Activated T-cell treated with anti-CD3 and anti-CD28 coated beads, Interleukin-2, amount 50 U/mL, for 72 hours (primary cell): Measurements from ENCODE around the gene NUDT8. TPM values are rescaled to one million over a fixed set of nuclear protein-coding genes. Genes with fewer than 3 reads are reported as not detected.
A peak's percentile ranks its signal among the peaks of the same experiment; 100 is the strongest.
"Not testable (repeated sequence)": the region's sequence is repeated elsewhere in the genome, so short reads cannot be mapped to it uniquely, and the experiment has no call there.

Experiments
- ATAC-seq, 2 donors: fragments of 150-1000 bp; cut with Tn5 transposase; replicated peaks in 1 of 2; 2 replicates each; pipeline ENCODE4 v1.10.0; 2021; ENCODE audit warnings: moderate library complexity in 2 of 2, mild to moderate bottlenecking in 1 of 2
- DNase-seq, 2 donors: peaks; one replicate each; pipeline ENCODE4 v3.0.0; 2021 to 2022; ENCODE audit warnings: mixed read lengths in 1 of 2
- H3K27ac Mint-ChIP-seq: one replicate; pipeline ENCODE4 v1.8.0; 2022; ENCODE audit warnings: mild to moderate bottlenecking, moderate library complexity, mixed read lengths
- H3K27me3 Mint-ChIP-seq: one replicate; pipeline ENCODE4 v1.8.0; 2022; ENCODE audit warnings: low read depth, mixed read lengths
- H3K36me3 Mint-ChIP-seq, 2 donors: one replicate each; pipeline ENCODE4 v1.8.0; 2022; ENCODE audit warnings: mixed read lengths in 2 of 2, mild to moderate bottlenecking in 1 of 2; ENCODE audit not compliant: insufficient read depth in 2 of 2
- H3K4me1 Mint-ChIP-seq: one replicate; pipeline ENCODE4 v1.8.0; 2022; ENCODE audit warnings: low read depth, mixed read lengths
- H3K4me3 Mint-ChIP-seq, 2 donors: one replicate each; pipeline ENCODE4 v1.8.0; 2022; ENCODE audit warnings: mild to moderate bottlenecking in 2 of 2, mixed read lengths in 2 of 2, moderate library complexity in 2 of 2
- H3K9me3 Mint-ChIP-seq, 2 donors: one replicate each; pipeline ENCODE4 v1.8.0; 2022; ENCODE audit warnings: mixed read lengths in 2 of 2
- total RNA-seq, 2 donors: library from RNA; stranded (reverse); gene quantifications; one replicate each; pipeline ENCODE4 v1.2.3, GENCODE V29; 2022

NUDT8 gene
- total RNA-seq, 2 donors from 2014 or later: 19.6 to 24.6 TPM

DNA sequence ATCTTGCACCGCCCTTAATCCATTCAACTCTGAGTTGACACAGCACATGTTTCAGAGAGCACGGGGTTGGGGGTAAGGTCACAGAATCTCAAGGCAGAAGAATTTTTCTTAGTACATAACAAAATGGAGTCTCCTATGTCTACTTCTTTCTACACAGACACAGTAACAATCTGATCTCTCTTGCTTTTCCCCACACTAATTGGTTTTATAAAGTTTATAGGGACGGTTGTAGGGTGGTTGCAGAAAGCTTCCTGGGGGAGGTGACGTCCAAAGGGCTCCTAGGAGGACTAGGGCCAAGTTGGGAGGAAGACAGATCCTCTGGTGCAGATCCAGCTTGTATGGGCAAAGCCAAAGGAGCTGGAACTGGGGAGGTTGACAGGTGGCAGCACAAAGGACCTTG lies 25.6 kb downstream of the NUDT8 start:
- peak overlapping the region in 1 of 2 donors; percentile 25 for H3K4me3 Mint-ChIP-seq
- not testable (repeated sequence) for H3K9me3 Mint-ChIP-seq, DNase-seq, H3K36me3 Mint-ChIP-seq, ATAC-seq, H3K27ac Mint-ChIP-seq
- H3K27me3 Mint-ChIP-seq: peaks cover 36% of the 10 kb centered on the region
- H3K4me1 Mint-ChIP-seq: peaks cover 34% of the 10 kb centered on the region

DNA sequence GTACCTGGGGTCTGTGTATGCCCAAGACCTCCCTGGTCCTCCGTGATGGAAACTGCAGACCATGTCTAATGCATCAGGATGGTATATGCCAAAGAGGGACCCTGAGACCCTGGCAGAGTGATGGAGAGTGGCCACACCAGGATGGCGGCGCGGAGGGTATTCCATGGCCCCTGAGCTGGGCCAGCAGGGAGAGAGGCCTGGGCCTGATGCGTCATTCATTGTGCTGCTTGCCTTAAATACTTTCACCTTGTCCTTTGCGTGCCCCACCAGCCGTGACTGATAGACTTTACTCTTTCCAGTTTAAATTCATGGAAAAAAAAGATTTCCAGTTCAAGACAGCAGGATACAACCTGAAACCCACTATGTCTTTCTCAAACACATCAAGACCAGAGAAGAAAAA lies 28.6 kb downstream of the NUDT8 start:
- ATAC-seq: no peak

DNA sequence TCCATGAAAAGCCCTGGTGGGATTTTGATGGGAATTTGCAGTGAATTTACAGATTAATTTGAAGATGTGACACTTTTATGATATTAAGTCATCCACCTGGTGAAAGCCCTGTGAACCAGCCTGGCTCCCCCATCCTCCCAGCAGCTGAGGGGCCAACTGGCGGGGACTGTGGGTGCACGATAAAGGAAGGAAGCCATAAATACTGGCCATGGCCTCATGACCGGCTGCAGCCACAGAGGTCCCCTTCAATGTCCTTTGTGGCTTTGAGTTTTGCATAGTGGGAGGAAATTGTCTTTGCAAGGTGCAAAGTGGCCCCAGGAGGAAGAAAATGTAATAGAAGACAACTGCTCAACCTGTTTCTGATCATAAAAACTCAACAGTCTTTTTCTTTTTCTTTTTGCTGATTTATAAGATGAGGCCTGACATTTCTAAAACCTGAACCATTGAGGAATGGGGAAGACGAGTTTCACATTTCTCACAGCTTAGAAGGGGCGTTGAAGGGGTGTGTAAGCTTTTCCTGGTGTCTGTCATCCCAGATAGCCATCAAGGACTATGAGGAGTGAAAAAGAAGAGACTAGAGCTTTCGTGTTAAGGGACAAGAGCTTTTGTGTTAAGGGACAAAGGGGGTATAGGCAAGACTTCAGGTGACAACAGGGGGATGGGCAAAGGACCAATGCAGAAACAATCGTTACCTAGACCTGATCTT lies 29.3 kb downstream of the NUDT8 start:
- DNase-seq: no peak
- no peak for ATAC-seq
- Mint-ChIP-seq H3K36me3 (no peaks in the 10 kb centered on the region), H3K27ac (peak overlapping the region; percentile 1), H3K4me1 (peaks cover 11% of the 10 kb centered on the region), H3K4me3 (peak overlapping the region; percentile 2 to 3), H3K27me3 (peaks cover 41% of the 10 kb centered on the region), H3K9me3 (no peaks in the 10 kb centered on the region)

More for the DNA sequence above, 28.6 kb downstream of the NUDT8 start:
- peaks cover 41% of the 10 kb centered on the region for H3K27me3 Mint-ChIP-seq
- H3K4me3 Mint-ChIP-seq: no peak overlapping the region
- peaks cover 16% of the 10 kb centered on the region for H3K4me1 Mint-ChIP-seq
- H3K36me3 Mint-ChIP-seq: no peaks in the 10 kb centered on the region
- DNase-seq: no peak
- no peak overlapping the region for H3K27ac Mint-ChIP-seq
- no peaks in the 10 kb centered on the region for H3K9me3 Mint-ChIP-seq

DNA sequence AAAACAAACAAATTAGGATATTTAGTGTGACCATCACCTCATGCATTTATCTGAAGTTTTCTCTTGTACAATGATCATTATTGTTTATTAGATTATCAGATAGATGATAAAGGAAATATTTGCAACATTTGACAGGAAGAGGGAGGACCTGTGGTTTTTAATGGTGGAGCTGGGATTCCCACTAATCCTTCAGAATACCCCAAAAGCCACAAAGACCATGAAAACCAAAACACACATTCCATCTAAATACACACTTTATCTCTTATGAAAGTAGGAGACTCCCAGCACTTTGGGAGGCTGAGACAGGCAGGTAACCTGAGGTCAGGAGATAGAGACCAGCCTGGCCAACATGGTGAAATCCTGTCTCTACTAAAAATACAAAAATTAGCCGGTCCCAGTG lies 30.6 kb downstream of the NUDT8 start:
- peaks cover 41% of the 10 kb centered on the region for H3K27me3 Mint-ChIP-seq
- no peak for ATAC-seq
- no peaks in the 10 kb centered on the region for H3K9me3 Mint-ChIP-seq
- H3K4me1 Mint-ChIP-seq: peaks cover 10% of the 10 kb centered on the region
- H3K4me3 Mint-ChIP-seq: no peak overlapping the region
- H3K36me3 Mint-ChIP-seq: no peaks in the 10 kb centered on the region
- no peak overlapping the region for H3K27ac Mint-ChIP-seq
- DNase-seq: no peak

DNA sequence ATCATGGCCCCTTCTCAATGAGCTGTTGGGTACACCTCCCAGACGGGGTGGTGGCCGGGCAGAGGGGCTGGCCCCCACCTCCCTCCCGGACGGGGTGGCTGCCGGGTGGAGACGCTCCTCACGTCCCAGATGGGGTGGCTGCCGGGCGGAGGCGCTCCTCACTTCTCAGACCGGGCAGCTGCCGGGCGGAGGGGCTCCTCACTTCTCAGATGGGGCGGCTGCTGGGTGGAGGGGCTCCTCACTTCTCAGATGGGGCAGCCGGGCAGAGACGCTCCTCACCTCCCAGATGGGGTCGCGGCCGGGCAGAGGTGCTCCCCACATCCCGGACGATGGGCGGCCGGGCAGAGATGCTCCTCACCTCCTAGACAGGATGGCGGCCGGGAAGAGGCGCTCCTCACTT lies 31.8 kb downstream of the NUDT8 start:
- not testable (repeated sequence) for H3K36me3 Mint-ChIP-seq, H3K4me3 Mint-ChIP-seq, H3K27ac Mint-ChIP-seq, H3K9me3 Mint-ChIP-seq, ATAC-seq, DNase-seq, H3K4me1 Mint-ChIP-seq
- H3K27me3 Mint-ChIP-seq: peaks cover 38% of the 10 kb centered on the region

DNA sequence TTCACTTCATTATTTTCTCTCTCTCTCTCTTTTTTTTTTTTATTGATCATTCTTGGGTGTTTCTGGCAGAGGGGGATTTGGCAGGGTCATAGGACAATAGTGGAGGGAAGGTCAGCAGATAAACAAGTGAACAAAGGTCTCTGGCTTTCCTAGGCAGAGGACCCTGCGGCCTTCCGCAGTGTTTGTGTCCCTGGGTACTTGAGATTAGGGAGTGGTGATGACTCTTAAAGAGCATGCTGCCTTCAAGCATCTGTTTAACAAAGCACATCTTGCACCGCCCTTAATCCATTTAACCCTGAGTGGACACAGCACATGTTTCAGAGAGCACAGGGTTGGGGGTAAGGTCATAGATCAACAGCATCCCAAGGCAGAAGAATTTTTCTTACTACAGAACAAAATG lies 32.3 kb downstream of the NUDT8 start:
- H3K4me3 Mint-ChIP-seq, H3K27ac Mint-ChIP-seq, ATAC-seq, H3K4me1 Mint-ChIP-seq, H3K9me3 Mint-ChIP-seq, DNase-seq, H3K36me3 Mint-ChIP-seq: not testable (repeated sequence)
- H3K27me3 Mint-ChIP-seq: peaks cover 34% of the 10 kb centered on the region

DNA sequence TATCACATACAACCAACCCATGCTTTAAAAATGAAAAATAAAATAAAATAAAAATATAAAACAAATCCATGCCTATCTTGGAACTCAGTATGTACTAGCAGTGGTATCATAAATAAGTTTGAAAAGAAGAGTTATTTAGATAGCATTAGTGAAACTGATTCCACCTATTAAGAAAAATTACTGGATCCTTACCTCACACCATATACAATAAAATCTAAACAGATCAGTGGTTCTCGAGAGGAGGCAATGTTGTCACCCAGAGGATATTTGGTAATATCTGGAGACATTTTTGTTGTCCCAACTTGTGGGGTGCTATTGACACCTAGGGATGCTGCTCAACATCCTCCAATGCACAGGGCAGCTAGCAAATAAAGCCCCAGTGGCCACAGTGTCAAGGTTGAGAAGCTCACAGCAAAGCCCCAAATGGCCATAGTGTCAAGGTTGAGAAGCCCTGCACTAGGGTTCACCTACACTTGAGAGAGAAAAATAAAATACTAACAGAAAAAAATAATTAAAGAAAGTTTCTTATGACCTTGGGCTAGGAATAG lies 32.9 kb downstream of the NUDT8 start:
- H3K27me3 Mint-ChIP-seq: peaks cover 32% of the 10 kb centered on the region
- H3K4me3 Mint-ChIP-seq: no peak overlapping the region
- H3K4me1 Mint-ChIP-seq: peaks cover 10% of the 10 kb centered on the region
- H3K9me3 Mint-ChIP-seq: no peaks in the 10 kb centered on the region
- ATAC-seq: no peak
- no peaks in the 10 kb centered on the region for H3K36me3 Mint-ChIP-seq
- DNase-seq: no peak
- no peak overlapping the region for H3K27ac Mint-ChIP-seq

DNA sequence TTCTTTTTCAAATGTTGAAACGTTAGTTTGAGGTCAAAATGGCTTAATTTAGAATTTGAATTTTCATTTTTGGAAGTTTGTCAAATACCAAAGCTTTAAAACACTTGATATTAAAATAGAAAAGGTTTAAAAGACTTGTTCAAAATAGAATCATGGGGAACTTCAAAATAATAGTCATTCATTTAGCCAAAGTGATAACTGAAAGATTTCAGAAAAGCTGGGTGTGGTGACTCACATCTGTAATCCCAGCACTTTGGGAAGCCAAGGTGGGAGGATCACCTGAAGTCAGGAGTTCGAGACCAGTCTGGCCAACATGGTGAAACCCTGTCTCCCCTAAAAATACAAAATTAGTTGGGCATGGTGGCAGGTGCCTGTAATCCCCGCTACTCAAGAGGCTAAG lies 35.3 kb downstream of the NUDT8 start:
- DNase-seq (no peak), ATAC-seq (no peak)
- H3K27ac Mint-ChIP-seq: no peak overlapping the region
- no peaks in the 10 kb centered on the region for H3K36me3 Mint-ChIP-seq
- H3K4me1 Mint-ChIP-seq: no peaks in the 10 kb centered on the region
- no peak overlapping the region for H3K4me3 Mint-ChIP-seq
- no peaks in the 10 kb centered on the region for H3K9me3 Mint-ChIP-seq
- H3K27me3 Mint-ChIP-seq: peaks cover 9% of the 10 kb centered on the region

DNA sequence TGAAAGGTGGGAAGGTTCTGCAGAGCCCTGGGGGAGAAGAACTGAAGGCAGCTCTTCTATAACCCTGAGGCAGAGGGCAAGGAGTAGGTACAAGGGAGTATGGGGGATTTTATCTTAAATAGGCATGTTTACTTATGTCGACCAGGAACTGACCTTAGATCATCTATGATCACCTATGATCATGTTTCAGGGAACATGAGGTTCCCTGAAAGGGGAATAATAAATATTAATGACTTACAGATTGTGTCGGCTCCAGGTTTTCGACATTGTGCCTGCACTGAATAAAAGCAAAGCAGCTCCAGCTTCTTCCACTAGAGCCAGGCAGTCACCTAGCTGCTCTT lies 36.2 kb downstream of the NUDT8 start:
- no peak overlapping the region for H3K27ac Mint-ChIP-seq
- no peak overlapping the region for H3K4me3 Mint-ChIP-seq
- no peaks in the 10 kb centered on the region for H3K9me3 Mint-ChIP-seq
- ATAC-seq (no peak), DNase-seq (no peak)
- H3K36me3 Mint-ChIP-seq: no peaks in the 10 kb centered on the region
- no peaks in the 10 kb centered on the region for H3K27me3 Mint-ChIP-seq
- no peaks in the 10 kb centered on the region for H3K4me1 Mint-ChIP-seq

DNA sequence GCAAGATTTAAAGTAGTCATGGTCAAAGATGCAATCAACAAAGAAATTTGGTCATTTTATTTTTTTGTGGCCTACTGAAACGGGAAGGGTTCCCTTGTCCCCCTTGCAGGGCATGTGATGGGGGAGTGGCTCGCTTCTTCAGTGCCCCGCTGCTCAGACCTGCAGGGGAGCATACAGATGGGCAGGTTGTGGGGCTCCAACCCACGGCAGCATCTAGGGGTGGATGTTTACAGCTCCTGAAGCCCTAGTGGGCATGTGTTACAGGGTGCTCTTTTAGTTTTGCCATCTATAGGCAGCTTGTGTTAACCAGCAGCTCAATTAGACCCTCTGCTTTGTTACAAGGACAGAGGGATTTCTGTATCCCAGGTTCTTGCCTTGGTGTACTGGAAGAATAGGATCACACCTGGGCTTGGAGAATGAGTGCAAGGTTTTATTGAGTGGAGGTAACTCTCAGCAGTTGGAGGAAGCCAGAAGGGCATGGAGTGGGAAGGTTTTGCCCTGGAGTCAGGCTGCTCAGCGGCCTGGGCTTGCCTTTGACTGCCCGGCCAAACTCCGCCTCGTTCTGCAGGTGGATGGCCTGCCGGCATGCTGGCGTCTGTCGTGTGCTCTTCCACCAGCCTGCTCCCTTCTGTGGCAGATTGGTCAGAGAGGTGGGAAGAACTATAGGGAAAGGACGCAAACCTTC lies 36.7 kb downstream of the NUDT8 start:
- H3K27ac Mint-ChIP-seq: no peak overlapping the region
- no peaks in the 10 kb centered on the region for H3K9me3 Mint-ChIP-seq
- H3K4me1 Mint-ChIP-seq: no peaks in the 10 kb centered on the region
- ATAC-seq: no peak
- DNase-seq: no peak
- no peaks in the 10 kb centered on the region for H3K36me3 Mint-ChIP-seq
- no peak overlapping the region for H3K4me3 Mint-ChIP-seq
- no peaks in the 10 kb centered on the region for H3K27me3 Mint-ChIP-seq

DNA sequence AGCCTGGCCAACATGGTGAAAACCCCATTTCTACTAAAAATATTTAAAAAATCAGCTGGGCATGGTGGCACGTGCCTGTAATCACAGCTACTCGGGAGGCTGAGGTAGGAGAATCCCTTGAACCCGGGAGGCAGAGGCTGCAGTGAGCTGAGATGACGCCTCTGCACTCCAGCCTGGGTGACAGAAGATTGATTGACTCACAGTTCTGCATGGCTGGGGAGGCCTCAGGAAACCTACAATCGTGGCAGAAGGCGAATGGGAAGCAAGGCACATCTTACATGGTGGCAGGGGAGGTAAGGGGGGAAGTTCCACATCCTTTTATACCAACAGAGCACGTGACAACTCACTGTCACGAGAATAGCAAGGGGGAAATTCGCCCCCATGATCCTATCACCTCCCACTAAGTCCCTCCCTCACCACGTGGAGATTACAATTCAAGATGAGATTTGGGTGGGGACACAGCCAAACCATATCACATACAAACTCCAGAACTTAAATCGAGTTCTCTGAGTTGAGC lies 40.8 kb downstream of the NUDT8 start:
- H3K27me3 Mint-ChIP-seq, ATAC-seq, H3K27ac Mint-ChIP-seq, DNase-seq, H3K9me3 Mint-ChIP-seq, H3K4me3 Mint-ChIP-seq: not testable (repeated sequence)
- H3K4me1 Mint-ChIP-seq: peaks cover 20% of the 10 kb centered on the region
- peaks cover 15 to 20% of the 10 kb centered on the region in 2 donors for H3K36me3 Mint-ChIP-seq

DNA sequence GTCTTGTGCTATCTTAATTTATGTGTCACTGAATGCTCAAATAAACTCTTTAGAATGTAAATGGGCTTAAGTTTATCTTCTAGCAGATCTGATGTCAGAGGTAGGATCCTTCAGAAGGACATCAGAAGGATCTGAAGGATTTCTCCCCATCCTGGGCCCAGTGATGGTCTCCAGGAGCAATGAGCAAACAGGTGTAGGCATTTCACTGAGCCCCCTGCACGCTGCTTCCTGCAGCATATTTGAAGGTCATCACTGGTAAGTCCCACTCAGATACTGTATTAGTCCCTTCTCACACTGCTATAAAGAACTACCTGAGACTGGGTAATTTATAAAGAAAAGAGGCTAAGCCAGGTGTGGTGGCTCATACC lies 41.6 kb downstream of the NUDT8 start:
- Mint-ChIP-seq H3K4me3 (no peak overlapping the region), H3K4me1 (peaks cover 25% of the 10 kb centered on the region), H3K27ac (no peak overlapping the region), H3K9me3 (peaks cover 1 to 8% of the 10 kb centered on the region in 2 donors), H3K27me3 (no peaks in the 10 kb centered on the region), H3K36me3 (peaks cover 15 to 20% of the 10 kb centered on the region in 2 donors)
- ATAC-seq (no peak), DNase-seq (no peak)

DNA sequence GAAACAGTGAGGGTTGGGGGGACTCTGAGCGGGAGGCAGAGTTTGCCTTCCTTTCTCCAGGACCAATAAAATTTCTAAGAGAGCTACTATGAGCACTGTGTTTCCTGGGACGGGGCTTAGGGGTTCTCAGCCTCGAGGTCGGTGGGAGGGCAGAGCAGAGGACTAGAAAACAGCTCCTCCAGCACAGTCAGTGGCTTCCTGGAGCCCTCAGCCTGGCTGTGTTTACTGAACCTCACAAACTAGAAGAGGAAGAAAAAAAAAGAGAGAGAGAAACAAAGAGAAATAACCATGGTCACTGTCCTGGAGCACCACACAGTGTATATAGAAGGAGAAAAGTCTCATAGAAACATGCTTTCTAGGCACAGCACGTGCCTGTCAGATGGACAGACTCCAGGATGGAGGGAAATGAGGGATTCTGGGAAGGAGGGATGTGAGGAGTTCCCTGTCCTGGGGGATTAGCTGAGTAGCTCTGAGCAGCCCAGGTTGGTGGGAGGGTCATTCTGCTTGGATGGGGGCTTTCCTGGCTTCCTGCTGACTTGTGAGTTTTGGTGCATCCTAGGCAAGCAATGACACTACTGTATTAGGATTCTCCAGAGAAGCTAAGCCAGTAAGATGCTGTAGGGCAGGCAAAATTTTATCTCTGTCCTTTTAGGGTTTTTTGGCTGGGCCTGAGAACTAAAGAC lies 43.0 kb downstream of the NUDT8 start:
- Mint-ChIP-seq H3K4me1 (peaks cover 39% of the 10 kb centered on the region), H3K4me3 (no peak overlapping the region), H3K36me3 (peaks cover 15 to 20% of the 10 kb centered on the region in 2 donors), H3K27ac (peak overlapping the region; percentile 59), H3K9me3 (peaks cover 1 to 8% of the 10 kb centered on the region in 2 donors), H3K27me3 (peaks cover 9% of the 10 kb centered on the region)
- DNase-seq (no peak), ATAC-seq (no peak)
